Kidney (tissue), 14 donors: Measurements from ENCODE around the gene S100A16. TPM values are rescaled to one million over a fixed set of nuclear protein-coding genes. Genes with fewer than 3 reads are reported as not detected.
"Not testable (repeated sequence)": the region's sequence is repeated elsewhere in the genome, so short reads cannot be mapped to it uniquely, and the experiment has no call there.

Experiments
- DNase-seq, 5 donors: peaks; one replicate each; pipeline ENCODE4 v3.0.0-alpha.2; 2013 to 2020
- FAIRE-seq: peaks from 2 replicates; lab custom pipeline; 2012; peaks lifted over from hg19 to GRCh38; lab: Jason Lieb, UNC
- H3K27ac ChIP-seq, 2 donors: one replicate each; pipeline ENCODE4 v1.7.0; 2013; ENCODE audit warnings: low read depth in 2 of 2, low read length in 2 of 2, inconsistent platforms in 1 of 2
- H3K27me3 ChIP-seq: one replicate; pipeline ENCODE4 v1.7.1; 2013; ENCODE audit warnings: low read length, inconsistent platforms; ENCODE audit not compliant: control insufficient read depth, insufficient read depth
- H3K36me3 ChIP-seq, 3 donors: one replicate each; pipeline versions ENCODE4 v1.7.0 to v1.7.1; 2013; ENCODE audit warnings: low read length in 3 of 3, control low read depth in 1 of 3, inconsistent platforms in 1 of 3; ENCODE audit not compliant: insufficient read depth in 3 of 3, control insufficient read depth in 2 of 3
- H3K4me1 ChIP-seq, 3 donors: one replicate each; pipeline versions ENCODE4 v1.7.0 to v1.7.1; 2013; ENCODE audit warnings: low read length in 3 of 3, inconsistent platforms in 1 of 3, low read depth in 1 of 3; ENCODE audit not compliant: control insufficient read depth in 2 of 3, insufficient read depth in 2 of 3
- H3K4me3 ChIP-seq, 3 donors: one replicate each; pipeline versions ENCODE4 v1.7.0 to v1.8.1; 2013; ENCODE audit warnings: low read length in 3 of 3, control low read depth in 1 of 3, inconsistent platforms in 1 of 3
- H3K9ac ChIP-seq, 3 donors: one replicate each; pipeline versions ENCODE4 v1.7.0 to v1.7.1; 2013; ENCODE audit warnings: low read length in 3 of 3, control low read depth in 1 of 3, inconsistent platforms in 1 of 3
- H3K9me3 ChIP-seq, 3 donors: one replicate each; pipeline versions ENCODE4 v1.7.0 to v1.7.1; 2013; ENCODE audit warnings: low read length in 3 of 3, control low read depth in 1 of 3, inconsistent platforms in 1 of 3; ENCODE audit not compliant: control insufficient read depth in 2 of 3, insufficient read depth in 1 of 3
- intact Hi-C: fragments of 100-400 bp; cut with DNase I; formaldehyde crosslinking; loops from one replicate; pipeline ENCODE4 v1.11.1; 2022
- polyA plus RNA-seq: library from polyadenylated mRNA; stranded (reverse); fragments of 350-450 nt; fragmentation: Illumina TruSeq; extraction: RNeasy Lipid Tissue Mini Kit (QIAGEN cat#74804); gene quantifications from one replicate; pipeline ENCODE4 v1.2.3, GENCODE V29; 2014; ENCODE audit warnings: low read depth, low replicate concordance; ENCODE audit not compliant: insufficient read depth
- total RNA-seq: library from RNA; stranded (reverse); fragmentation: NEBNext Ultra II Directional; extraction: Animal tissue kit (Norgen Biotek cat#: 25700); gene quantifications from one replicate; pipeline ENCODE4 v1.2.1, GENCODE V29; 2021
- TF ChIP-seq, protein P1 (sequence below): IDR thresholded peaks from 3 replicates; pipeline ENCODE4 v1.5.1; 2012; ENCODE audit warnings: mild to moderate bottlenecking, moderate library complexity, borderline replicate concordance; ENCODE audit not compliant: insufficient read depth; ENCODE audit errors: extremely low read depth
- donor health status: control.
- donor health status: control.
- donor health status: control.
- donor health status: control.
- donor health status: control.
- donor health status: DM: yes; HTN: yes; CAD: no.
- donor health status: Normal renal cell carcinoma (clear cell type).

The S100A16 gene
- total and polyA plus RNA-seq, 2 donors from 2014 or later, result 119 to 174 TPM

DNA sequence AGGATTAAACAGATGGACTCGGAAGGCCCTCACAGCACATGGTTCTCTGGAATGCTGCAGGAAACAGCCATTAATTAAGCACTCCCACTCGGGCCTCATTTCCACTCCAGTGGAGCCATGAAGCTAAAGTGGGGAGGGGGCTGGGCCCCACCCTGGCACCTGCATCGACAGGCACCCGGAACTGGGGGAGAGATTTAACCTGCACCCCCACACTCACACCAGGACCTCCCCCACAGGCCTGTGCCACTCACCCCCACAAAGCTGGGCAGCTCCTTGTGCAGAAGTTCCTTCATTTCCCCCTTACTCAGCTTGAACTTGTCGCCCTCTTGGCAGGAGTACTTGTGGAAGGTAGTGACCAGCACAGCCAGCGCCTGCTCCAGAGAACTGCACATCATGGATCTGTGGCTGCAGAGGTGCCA is 49.4 kb downstream of the S100A16 start:
- intact Hi-C loops, result no loop called here
- H3K9ac ChIP-seq, result peak overlapping the region in 2 of 3 donors; percentile 29 to 87

DNA sequence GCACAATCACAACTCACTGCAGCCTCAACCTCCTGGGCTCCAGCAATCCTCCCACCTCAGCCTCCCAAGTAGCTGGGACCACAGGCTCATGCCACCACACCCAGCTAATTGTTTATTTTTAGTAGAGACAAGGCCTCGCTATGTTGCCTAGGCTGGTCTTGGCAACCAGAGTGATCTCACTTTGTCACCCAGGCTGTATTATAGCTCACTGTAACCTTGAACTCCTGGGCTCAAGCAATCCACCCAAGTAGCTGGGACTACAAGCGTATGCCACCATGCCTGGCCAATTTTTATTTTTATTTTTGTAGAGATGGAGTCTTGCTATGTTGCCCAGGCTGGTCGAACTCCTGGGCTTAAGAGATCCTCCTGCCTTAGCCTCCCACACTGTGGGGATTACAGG is 50.9 kb downstream of the S100A16 start:
- H3K27me3 ChIP-seq, H3K9ac ChIP-seq, H3K36me3 ChIP-seq, DNase-seq, H3K4me3 ChIP-seq, H3K27ac ChIP-seq, H3K9me3 ChIP-seq, intact Hi-C loops, FAIRE-seq: not testable (repeated sequence)
- H3K4me1 ChIP-seq, result peaks cover 2 to 16% (median 10%) of the 10 kb centered on the region in 3 donors

More for the DNA sequence above, 49.4 kb downstream of the S100A16 start:
- Histone ChIP-seq H3K9me3 (no peaks in the 10 kb centered on the region), H3K27ac (peak overlapping the region; percentile 23 to 56), H3K4me3 (peak overlapping the region in 2 of 3 donors; percentile 31 to 44), H3K27me3 (no peaks in the 10 kb centered on the region), H3K4me1 (peaks cover 6 to 24% (median 19%) of the 10 kb centered on the region in 3 donors), H3K36me3 (no peaks in the 10 kb centered on the region)
- TF ChIP-seq, protein P1, sequence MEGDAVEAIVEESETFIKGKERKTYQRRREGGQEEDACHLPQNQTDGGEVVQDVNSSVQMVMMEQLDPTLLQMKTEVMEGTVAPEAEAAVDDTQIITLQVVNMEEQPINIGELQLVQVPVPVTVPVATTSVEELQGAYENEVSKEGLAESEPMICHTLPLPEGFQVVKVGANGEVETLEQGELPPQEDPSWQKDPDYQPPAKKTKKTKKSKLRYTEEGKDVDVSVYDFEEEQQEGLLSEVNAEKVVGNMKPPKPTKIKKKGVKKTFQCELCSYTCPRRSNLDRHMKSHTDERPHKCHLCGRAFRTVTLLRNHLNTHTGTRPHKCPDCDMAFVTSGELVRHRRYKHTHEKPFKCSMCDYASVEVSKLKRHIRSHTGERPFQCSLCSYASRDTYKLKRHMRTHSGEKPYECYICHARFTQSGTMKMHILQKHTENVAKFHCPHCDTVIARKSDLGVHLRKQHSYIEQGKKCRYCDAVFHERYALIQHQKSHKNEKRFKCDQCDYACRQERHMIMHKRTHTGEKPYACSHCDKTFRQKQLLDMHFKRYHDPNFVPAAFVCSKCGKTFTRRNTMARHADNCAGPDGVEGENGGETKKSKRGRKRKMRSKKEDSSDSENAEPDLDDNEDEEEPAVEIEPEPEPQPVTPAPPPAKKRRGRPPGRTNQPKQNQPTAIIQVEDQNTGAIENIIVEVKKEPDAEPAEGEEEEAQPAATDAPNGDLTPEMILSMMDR, result no peak
- DNase-seq, result peak; percentile 69 to 88 (median 84)
- FAIRE-seq, result no peak

DNA sequence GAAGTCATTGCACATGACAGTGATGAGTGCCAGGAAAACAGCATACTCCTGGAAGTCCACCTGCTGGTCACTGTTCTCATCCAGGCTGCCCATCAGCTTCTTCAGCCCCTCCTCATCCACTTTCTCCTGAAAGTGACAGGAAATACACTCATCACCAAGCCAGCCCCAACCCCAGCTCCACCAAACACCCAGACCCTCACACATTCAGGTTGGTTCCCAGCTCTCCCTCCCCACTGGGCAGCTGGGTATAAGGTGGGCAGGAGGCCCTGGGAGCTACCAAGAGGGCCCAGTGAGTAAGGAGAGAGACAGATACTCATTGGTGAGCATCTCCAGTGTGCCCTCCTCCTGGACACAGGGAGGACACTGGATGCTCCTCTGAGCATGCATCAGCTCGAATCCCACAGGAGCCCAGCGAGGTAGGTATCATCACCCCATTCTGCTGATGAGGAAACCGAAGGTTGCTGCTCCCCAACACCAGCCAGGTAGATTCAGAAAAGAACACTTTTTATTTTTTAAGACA is 51.4 kb downstream of the S100A16 start:
- Histone ChIP-seq H3K36me3 (no peaks in the 10 kb centered on the region), H3K27me3 (no peaks in the 10 kb centered on the region), H3K27ac (no peak overlapping the region), H3K9me3 (no peaks in the 10 kb centered on the region), H3K9ac (no peak overlapping the region), H3K4me3 (no peak overlapping the region), H3K4me1 (peaks cover 2 to 11% (median 6%) of the 10 kb centered on the region in 3 donors)
- intact Hi-C loops, result no loop called here
- no peak for FAIRE-seq
- TF ChIP-seq, protein P1, result no peak
- DNase-seq, result peak in 1 of 5 donors; percentile 57

DNA sequence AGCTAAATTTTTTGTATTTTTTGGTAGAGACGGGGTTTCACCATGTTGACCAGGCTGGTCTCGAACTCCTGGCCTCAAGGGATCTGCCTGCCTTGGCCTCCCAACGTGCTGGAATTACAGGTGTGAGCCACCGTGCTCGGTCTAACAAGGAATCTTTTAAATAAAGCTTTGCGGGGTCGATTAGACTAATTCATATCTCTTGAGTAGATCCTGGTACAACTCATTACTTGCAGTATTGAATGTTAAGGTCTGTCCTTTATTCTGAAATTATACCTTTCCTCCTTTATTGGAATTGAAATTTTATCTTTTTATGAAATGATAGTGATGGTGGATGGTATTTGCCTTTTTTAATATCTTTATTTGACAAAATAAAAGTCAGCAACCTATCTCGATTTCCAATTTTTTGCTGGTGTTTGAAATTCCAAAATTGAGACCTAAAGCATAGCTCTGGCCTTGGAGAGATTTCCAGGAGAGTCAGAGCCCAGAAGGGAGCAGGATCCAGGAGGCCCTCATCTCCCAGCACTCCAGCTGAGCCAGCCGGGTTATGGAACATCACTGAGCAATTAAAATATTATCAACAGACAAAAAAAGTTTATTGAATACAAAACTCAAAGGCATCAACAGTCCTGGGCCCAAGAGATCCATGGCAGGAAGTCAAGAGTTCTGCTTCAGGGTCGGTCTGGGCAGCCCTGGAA is 52.0 kb downstream of the S100A16 start:
- Histone ChIP-seq H3K4me3 (no peak overlapping the region), H3K9me3 (no peaks in the 10 kb centered on the region), H3K27ac (no peak overlapping the region), H3K27me3 (no peaks in the 10 kb centered on the region), H3K4me1 (peaks cover 1 to 9% (median 6%) of the 10 kb centered on the region in 3 donors), H3K36me3 (no peaks in the 10 kb centered on the region), H3K9ac (no peak overlapping the region)
- TF ChIP-seq, protein P1, result no peak
- no peak for FAIRE-seq
- intact Hi-C loops, result no loop called here
- DNase-seq, result peak in 1 of 5 donors; percentile 19
